SK-N-SH (cell line): Measurements from ENCODE around the gene RGR.

Experiments
- CTCF ChIP-seq: fragments of 200-600 bp; sonication (generic); IDR thresholded peaks from 2 replicates; pipeline ENCODE4 v1.6.1; 2017; ENCODE audit warnings: antibody characterized with exemption, mild to moderate bottlenecking, moderate library complexity
- EP300 ChIP-seq, 2 experiments: IDR thresholded peaks; 2 replicates each; pipeline versions ENCODE4 v1.4.0 to v1.6.1; 2012; ENCODE audit warnings: borderline replicate concordance in 1 of 2, low read depth in 1 of 2, low read length in 1 of 2
- RCOR1 ChIP-seq: fragments of 150-350 bp; IDR thresholded peaks from 2 replicates; pipeline ENCODE4 v1.6.1; 2017; ENCODE audit warnings: antibody characterized with exemption, low read length
- SIN3A ChIP-seq: IDR thresholded peaks from 2 replicates; pipeline ENCODE4 v1.6.1; 2012; ENCODE audit warnings: low read depth, mild to moderate bottlenecking, low read length, moderate library complexity, borderline replicate concordance
- SMC3 ChIP-seq: IDR thresholded peaks from 2 replicates; pipeline ENCODE4 v1.6.1; 2012; ENCODE audit warnings: low read depth, low read length, improper control_type of control experiment

- TF ChIP-seq SMC3 (no peak), CTCF (no peak), RCOR1 (no peak), EP300 (IDR thresholded peaks at IDR 0.05; ENCODE audit: borderline replicate concordance in 1 of 2, low read depth in 1 of 2, low read length in 1 of 2) (no peak), SIN3A (no peak)
Measured at GRCh38 chr10:84254552-84255478, 10.0 kb downstream of the RGR start.
